SK-N-SH (cell line): ENCODE data around the gene HSPBAP1.

Experiments used
- EP300 ChIP-seq, 2 experiments: IDR thresholded peaks; 2 replicates each; pipeline versions ENCODE4 v1.4.0 to v1.6.1; 2012; ENCODE audit warnings: borderline replicate concordance in 1 of 2, low read depth in 1 of 2, low read length in 1 of 2
- EZH2phosphoT487 ChIP-seq: fragments of 200-600 bp; sonication (generic); IDR thresholded peaks from 2 replicates; pipeline ENCODE4 v1.6.1; 2017; ENCODE audit warnings: low read depth, mixed run types, mild to moderate bottlenecking, antibody characterized with exemption, moderate library complexity, borderline replicate concordance
- NRF1 ChIP-seq: IDR thresholded peaks from 2 replicates; pipeline ENCODE4 v1.6.1; 2012; ENCODE audit warnings: low read depth, mild to moderate bottlenecking, low read length
- POLR2AphosphoS5 ChIP-seq: IDR thresholded peaks from 2 replicates; pipeline ENCODE4 v1.6.1; 2012; ENCODE audit warnings: low read depth, low read length
- RCOR1 ChIP-seq: fragments of 150-350 bp; IDR thresholded peaks from 2 replicates; pipeline ENCODE4 v1.6.1; 2017; ENCODE audit warnings: antibody characterized with exemption, low read length
- RFX5 ChIP-seq: IDR thresholded peaks from 2 replicates; pipeline ENCODE4 v1.6.1; 2012; ENCODE audit warnings: mild to moderate bottlenecking, improper control_type of control experiment, low read length
- TAF1 ChIP-seq: IDR thresholded peaks from 2 replicates; pipeline ENCODE4 v1.6.1; 2012; ENCODE audit warnings: low read depth, mild to moderate bottlenecking, low read length, moderate library complexity, borderline replicate concordance
- USF1 ChIP-seq: IDR thresholded peaks from 2 replicates; pipeline ENCODE4 v1.4.0; 2012; ENCODE audit warnings: low read depth, borderline replicate concordance
- USF2 ChIP-seq: fragments of 150-350 bp; IDR thresholded peaks from 2 replicates; pipeline ENCODE4 v1.6.1; 2017; ENCODE audit warnings: antibody characterized with exemption, low read length, low read depth, borderline replicate concordance
- YY1 ChIP-seq: IDR thresholded peaks from 2 replicates; pipeline ENCODE4 v1.4.0; 2012; ENCODE audit warnings: low read depth, mild to moderate bottlenecking
- TF ChIP-seq, protein P1 (sequence below): IDR thresholded peaks from 2 replicates; pipeline ENCODE4 v1.6.1; 2012; ENCODE audit warnings: mild to moderate bottlenecking, low read depth, low read length, moderate library complexity
- TF ChIP-seq, protein P2 (sequence below): fragments of 200-600 bp; sonication (generic); IDR thresholded peaks from 2 replicates; pipeline ENCODE4 v1.6.1; 2017; ENCODE audit warnings: antibody characterized with exemption, mild to moderate bottlenecking, moderate library complexity

DNA sequence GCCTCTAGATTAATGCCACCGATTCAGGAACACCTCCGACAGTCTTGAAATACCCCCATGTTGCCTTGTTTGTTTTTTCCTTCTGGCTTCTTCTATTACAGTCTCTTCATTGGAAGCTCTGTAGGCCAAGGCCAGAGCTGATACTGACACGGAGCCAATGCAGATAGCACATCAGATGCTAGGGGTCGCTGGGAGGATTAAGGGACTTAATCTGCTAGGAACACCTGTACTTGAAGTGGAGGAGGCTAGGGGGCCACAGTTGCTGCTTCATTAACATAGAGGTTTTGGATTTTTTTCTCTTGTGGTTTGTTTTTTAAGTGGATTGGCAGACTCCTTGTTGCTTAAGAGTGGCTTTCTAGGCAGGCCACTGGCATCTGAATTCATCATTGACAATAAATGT lies 63.4 kb downstream of the HSPBAP1 start:
- TF ChIP-seq, protein P1, sequence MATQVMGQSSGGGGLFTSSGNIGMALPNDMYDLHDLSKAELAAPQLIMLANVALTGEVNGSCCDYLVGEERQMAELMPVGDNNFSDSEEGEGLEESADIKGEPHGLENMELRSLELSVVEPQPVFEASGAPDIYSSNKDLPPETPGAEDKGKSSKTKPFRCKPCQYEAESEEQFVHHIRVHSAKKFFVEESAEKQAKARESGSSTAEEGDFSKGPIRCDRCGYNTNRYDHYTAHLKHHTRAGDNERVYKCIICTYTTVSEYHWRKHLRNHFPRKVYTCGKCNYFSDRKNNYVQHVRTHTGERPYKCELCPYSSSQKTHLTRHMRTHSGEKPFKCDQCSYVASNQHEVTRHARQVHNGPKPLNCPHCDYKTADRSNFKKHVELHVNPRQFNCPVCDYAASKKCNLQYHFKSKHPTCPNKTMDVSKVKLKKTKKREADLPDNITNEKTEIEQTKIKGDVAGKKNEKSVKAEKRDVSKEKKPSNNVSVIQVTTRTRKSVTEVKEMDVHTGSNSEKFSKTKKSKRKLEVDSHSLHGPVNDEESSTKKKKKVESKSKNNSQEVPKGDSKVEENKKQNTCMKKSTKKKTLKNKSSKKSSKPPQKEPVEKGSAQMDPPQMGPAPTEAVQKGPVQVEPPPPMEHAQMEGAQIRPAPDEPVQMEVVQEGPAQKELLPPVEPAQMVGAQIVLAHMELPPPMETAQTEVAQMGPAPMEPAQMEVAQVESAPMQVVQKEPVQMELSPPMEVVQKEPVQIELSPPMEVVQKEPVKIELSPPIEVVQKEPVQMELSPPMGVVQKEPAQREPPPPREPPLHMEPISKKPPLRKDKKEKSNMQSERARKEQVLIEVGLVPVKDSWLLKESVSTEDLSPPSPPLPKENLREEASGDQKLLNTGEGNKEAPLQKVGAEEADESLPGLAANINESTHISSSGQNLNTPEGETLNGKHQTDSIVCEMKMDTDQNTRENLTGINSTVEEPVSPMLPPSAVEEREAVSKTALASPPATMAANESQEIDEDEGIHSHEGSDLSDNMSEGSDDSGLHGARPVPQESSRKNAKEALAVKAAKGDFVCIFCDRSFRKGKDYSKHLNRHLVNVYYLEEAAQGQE = no peak
- TF ChIP-seq USF2 (no peak), RFX5 (no peak), POLR2AphosphoS5 (no peak), USF1 (no peak), RCOR1 (no peak), EZH2phosphoT487 (no peak), EP300 (IDR thresholded peaks at IDR 0.05; ENCODE audit: borderline replicate concordance in 1 of 2, low read depth in 1 of 2, low read length in 1 of 2) (no peak), TAF1 (no peak), YY1 (no peak), NRF1 (no peak)
- TF ChIP-seq, protein P2, sequence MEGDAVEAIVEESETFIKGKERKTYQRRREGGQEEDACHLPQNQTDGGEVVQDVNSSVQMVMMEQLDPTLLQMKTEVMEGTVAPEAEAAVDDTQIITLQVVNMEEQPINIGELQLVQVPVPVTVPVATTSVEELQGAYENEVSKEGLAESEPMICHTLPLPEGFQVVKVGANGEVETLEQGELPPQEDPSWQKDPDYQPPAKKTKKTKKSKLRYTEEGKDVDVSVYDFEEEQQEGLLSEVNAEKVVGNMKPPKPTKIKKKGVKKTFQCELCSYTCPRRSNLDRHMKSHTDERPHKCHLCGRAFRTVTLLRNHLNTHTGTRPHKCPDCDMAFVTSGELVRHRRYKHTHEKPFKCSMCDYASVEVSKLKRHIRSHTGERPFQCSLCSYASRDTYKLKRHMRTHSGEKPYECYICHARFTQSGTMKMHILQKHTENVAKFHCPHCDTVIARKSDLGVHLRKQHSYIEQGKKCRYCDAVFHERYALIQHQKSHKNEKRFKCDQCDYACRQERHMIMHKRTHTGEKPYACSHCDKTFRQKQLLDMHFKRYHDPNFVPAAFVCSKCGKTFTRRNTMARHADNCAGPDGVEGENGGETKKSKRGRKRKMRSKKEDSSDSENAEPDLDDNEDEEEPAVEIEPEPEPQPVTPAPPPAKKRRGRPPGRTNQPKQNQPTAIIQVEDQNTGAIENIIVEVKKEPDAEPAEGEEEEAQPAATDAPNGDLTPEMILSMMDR = no peak
